Trophoblast cell (in vitro differentiated cells and primary cell): ENCODE measurements around the gene KCNJ18.
"Not testable (repeated sequence)": the region's sequence is repeated elsewhere in the genome, so short reads cannot be mapped to it uniquely, and the experiment has no call there.

Source experiments
- DNase-seq, 2 donors: peaks; one replicate each; pipeline ENCODE4 v3.0.0-alpha.2; 2016
- H2AFZ ChIP-seq: 2 replicates; pipeline ENCODE4 v1.6.1; 2013; ENCODE audit warnings: low read length, moderate library complexity, mild to moderate bottlenecking; ENCODE audit not compliant: insufficient read depth, poor library complexity
- H2AK5ac ChIP-seq: 2 replicates; pipeline ENCODE4 v1.6.1; 2013; ENCODE audit warnings: mild to moderate bottlenecking, low read length
- H2BK120ac ChIP-seq: 2 replicates; pipeline ENCODE4 v1.6.1; 2013; ENCODE audit warnings: low read length, mild to moderate bottlenecking, moderate library complexity; ENCODE audit not compliant: insufficient read depth, poor library complexity
- H2BK12ac ChIP-seq: 2 replicates; pipeline ENCODE4 v1.6.1; 2013; ENCODE audit warnings: mild to moderate bottlenecking, low read length, moderate library complexity
- H2BK5ac ChIP-seq: 2 replicates; pipeline ENCODE4 v1.6.1; 2013; ENCODE audit warnings: low read length, low read depth, moderate library complexity, mild to moderate bottlenecking; ENCODE audit not compliant: poor library complexity
- H3K14ac ChIP-seq: 2 replicates; pipeline ENCODE4 v1.6.1; 2013; ENCODE audit warnings: mild to moderate bottlenecking, low read length
- H3K18ac ChIP-seq: 2 replicates; pipeline ENCODE4 v1.6.1; 2013; ENCODE audit warnings: mild to moderate bottlenecking, low read length
- H3K23ac ChIP-seq: 2 replicates; pipeline ENCODE4 v1.6.1; 2013; ENCODE audit warnings: low read length
- H3K27ac ChIP-seq: 2 replicates; pipeline ENCODE4 v1.5.1; 2013; ENCODE audit warnings: low read depth, mild to moderate bottlenecking, inconsistent platforms, low read length, moderate library complexity
- H3K27me3 ChIP-seq: 2 replicates; pipeline ENCODE4 v1.6.1; 2013; ENCODE audit warnings: inconsistent platforms, mild to moderate bottlenecking, low read length, moderate library complexity; ENCODE audit not compliant: insufficient read depth
- H3K36me3 ChIP-seq, 2 experiments: 1 replicate in 1 of 2; 2 replicates in 1 of 2; pipeline ENCODE4 v1.6.1; 2013; ENCODE audit warnings: low read length in 2 of 2, mild to moderate bottlenecking in 2 of 2, moderate library complexity in 1 of 2; ENCODE audit not compliant: insufficient read depth in 2 of 2, control insufficient read depth in 1 of 2
- H3K4ac ChIP-seq: 2 replicates; pipeline ENCODE4 v1.6.1; 2013; ENCODE audit warnings: low read depth, mild to moderate bottlenecking, low read length, moderate library complexity
- H3K4me1 ChIP-seq, 2 experiments: 1 replicate in 1 of 2; 2 replicates in 1 of 2; pipeline ENCODE4 v1.6.1; 2013; ENCODE audit warnings: low read length in 2 of 2, mild to moderate bottlenecking in 2 of 2, moderate library complexity in 1 of 2; ENCODE audit not compliant: insufficient read depth in 2 of 2, control insufficient read depth in 1 of 2
- H3K4me2 ChIP-seq: 2 replicates; pipeline ENCODE4 v1.6.1; 2013; ENCODE audit warnings: inconsistent platforms, mild to moderate bottlenecking, low read length, moderate library complexity
- H3K4me3 ChIP-seq: 2 replicates; pipeline ENCODE4 v1.5.1; 2013; ENCODE audit warnings: mild to moderate bottlenecking, low read depth, low read length, inconsistent platforms
- H3K79me1 ChIP-seq: one replicate; pipeline ENCODE4 v1.6.1; 2013; ENCODE audit warnings: low read length
- H3K79me2 ChIP-seq: 2 replicates; pipeline ENCODE4 v1.6.1; 2013; ENCODE audit warnings: low read length, mild to moderate bottlenecking; ENCODE audit not compliant: control insufficient read depth, insufficient read depth, poor library complexity
- H3K9ac ChIP-seq: 2 replicates; pipeline ENCODE4 v1.6.1; 2013; ENCODE audit warnings: mild to moderate bottlenecking, low read length
- H3K9me3 ChIP-seq: 2 replicates; pipeline ENCODE4 v1.6.1; 2013; ENCODE audit warnings: low read depth, mild to moderate bottlenecking, control low read depth, inconsistent platforms, low read length; ENCODE audit not compliant: insufficient read depth
- H4K12ac ChIP-seq: 2 replicates; pipeline ENCODE4 v1.6.1; 2013; ENCODE audit warnings: low read depth, mild to moderate bottlenecking, low read length, moderate library complexity
- H4K8ac ChIP-seq: 2 replicates; pipeline ENCODE4 v1.6.1; 2013; ENCODE audit warnings: low read depth, mild to moderate bottlenecking, low read length, moderate library complexity
- H4K91ac ChIP-seq: one replicate; pipeline ENCODE4 v1.6.1; 2013; ENCODE audit warnings: low read depth, mild to moderate bottlenecking, low read length, moderate library complexity
- WGBS: extraction: QIAGEN DNeasy Blood & Tissue Kit; methylation state at CpG from one replicate; pipeline ENCODE4 v1.1.7; 2013; ENCODE audit warnings: missing lambda C conversion rate; ENCODE audit not compliant: insufficient read length, insufficient coverage; ENCODE audit errors: extremely low coverage; 5-methylcytosine and 5-hydroxymethylcytosine counted together

The KCNJ18 gene

DNA sequence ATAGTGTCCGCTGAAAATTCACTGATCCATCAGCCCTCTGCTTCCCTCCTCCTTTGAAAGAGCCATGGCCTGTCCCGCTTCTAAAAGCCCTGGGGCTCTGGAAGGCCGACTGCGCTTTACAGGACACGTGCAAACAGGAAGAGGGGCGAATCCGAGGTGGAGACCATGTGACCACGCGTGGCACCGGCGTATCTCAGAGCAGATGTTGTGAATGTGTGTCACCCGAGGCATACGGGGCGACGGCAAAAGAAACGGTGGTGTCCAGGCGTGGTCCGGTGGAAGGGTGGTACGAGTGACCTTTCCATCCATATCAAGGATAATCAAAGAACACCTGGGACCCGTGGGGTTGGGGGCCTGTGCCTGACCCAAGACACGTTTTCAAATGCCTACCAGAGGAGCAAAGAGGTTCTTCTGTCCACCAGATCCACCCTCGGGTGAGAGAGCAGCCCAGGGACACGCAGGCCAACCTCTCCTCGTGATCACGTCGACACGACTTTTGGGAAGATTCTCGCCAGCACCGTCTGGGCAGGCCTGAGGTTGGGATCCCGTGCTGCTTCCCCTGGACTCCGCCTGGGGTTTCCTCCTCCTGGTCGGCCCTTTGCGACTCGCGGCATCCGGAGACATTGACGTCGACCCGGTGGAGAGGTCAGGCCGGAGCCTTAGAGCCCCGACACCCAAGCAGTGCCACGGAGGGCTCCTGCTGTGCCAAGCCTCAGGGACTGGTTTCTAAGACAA is 7.1 kb upstream of the KCNJ18 start:
- not testable (repeated sequence) for H4K12ac ChIP-seq, H2BK12ac ChIP-seq, H3K27ac ChIP-seq, H3K79me1 ChIP-seq, H3K4me3 ChIP-seq, H3K27me3 ChIP-seq, H3K14ac ChIP-seq, DNase-seq, H2BK5ac ChIP-seq, H2AK5ac ChIP-seq, H3K4me1 ChIP-seq, H3K4ac ChIP-seq, H3K4me2 ChIP-seq, H3K79me2 ChIP-seq, H4K91ac ChIP-seq, H3K18ac ChIP-seq, H3K23ac ChIP-seq, H4K8ac ChIP-seq, H2BK120ac ChIP-seq, H2AFZ ChIP-seq, H3K36me3 ChIP-seq, H3K9ac ChIP-seq
- H3K9me3 ChIP-seq, result peaks cover 58% of the 10 kb centered on the region
- WGBS, result no CpG with 5 or more reads among the region's 42 CpGs

DNA sequence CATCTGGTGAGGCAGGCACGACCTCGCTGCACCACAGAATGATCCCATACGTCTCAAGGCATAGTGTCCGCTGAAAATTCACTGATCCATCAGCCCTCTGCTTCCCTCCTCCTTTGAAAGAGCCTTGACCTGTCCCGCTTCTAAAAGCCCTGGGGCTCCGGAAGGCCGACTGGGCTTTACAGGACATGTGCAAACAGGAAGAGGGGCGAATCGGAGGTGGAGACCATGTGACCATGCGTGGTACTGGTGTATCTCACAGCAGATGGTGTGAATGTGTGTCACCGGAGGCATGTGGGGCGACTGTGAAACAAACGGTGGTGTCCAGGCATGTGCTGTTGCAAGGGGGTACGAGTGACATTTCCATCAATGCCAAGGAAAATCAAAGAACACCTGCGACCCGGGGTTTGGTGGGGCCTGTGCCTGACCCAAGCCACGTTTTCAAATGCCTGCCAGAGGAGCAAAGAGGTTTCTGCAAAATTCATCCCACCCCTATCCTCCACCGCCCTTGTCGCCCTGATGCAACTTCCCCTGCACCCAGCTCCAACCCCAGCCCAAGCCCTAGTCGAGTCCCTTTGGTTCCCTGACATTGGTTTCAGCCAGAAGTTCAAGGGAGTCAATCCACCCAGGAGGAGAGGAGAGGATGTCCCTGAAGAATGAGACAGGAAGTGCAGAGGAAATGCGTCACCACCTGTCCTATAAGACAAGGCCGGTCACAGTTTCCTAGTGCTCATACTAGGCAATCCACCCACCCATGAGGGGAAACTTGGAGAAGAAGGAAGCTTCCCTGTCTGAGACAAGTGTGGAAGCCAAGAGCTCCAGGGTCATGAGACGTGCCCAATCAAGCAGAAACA is 5.9 kb upstream of the KCNJ18 start:
- Histone ChIP-seq H3K36me3 (no peaks in the 10 kb centered on the region), H3K23ac (no peak overlapping the region), H2AK5ac (no peak overlapping the region), H3K27ac (no peak overlapping the region), H2BK120ac (no peak overlapping the region), H3K27me3 (no peaks in the 10 kb centered on the region), H3K9me3 (peaks cover 55% of the 10 kb centered on the region), H3K79me1 (no peaks in the 10 kb centered on the region), H3K4me2 (no peak overlapping the region), H4K8ac (no peak overlapping the region), H3K4ac (no peak overlapping the region), H4K12ac (no peak overlapping the region), H2BK5ac (no peak overlapping the region), H3K79me2 (no peaks in the 10 kb centered on the region), H3K18ac (no peak overlapping the region), H3K4me1 (no peaks in the 10 kb centered on the region), H4K91ac (no peak overlapping the region), H3K4me3 (no peak overlapping the region), H2AFZ (no peak overlapping the region), H3K14ac (no peak overlapping the region), H3K9ac (no peak overlapping the region), H2BK12ac (no peak overlapping the region)
- no CpG with 5 or more reads among the region's 23 CpGs for WGBS
- DNase-seq, result no peak

- Histone ChIP-seq H2BK12ac (no peak overlapping the region), H4K8ac (no peak overlapping the region), H3K4me2 (no peak overlapping the region), H2AK5ac (no peak overlapping the region), H3K79me2 (no peaks in the 10 kb centered on the region), H3K27me3 (no peaks in the 10 kb centered on the region), H4K91ac (no peak overlapping the region), H3K4me3 (no peak overlapping the region), H2AFZ (no peak overlapping the region), H3K23ac (no peak overlapping the region), H2BK5ac (no peak overlapping the region), H3K4me1 (no peaks in the 10 kb centered on the region), H3K14ac (no peak overlapping the region), H3K18ac (no peak overlapping the region), H3K9me3 (peaks cover 52% of the 10 kb centered on the region), H3K4ac (no peak overlapping the region), H3K27ac (no peak overlapping the region), H3K79me1 (no peaks in the 10 kb centered on the region), H3K9ac (no peak overlapping the region), H3K36me3 (no peaks in the 10 kb centered on the region), H2BK120ac (no peak overlapping the region), H4K12ac (no peak overlapping the region)
- DNase-seq, result no peak
- no CpG with 5 or more reads among the region's 19 CpGs for WGBS
Measured at GRCh38 chr17:21687136-21687953, 5.0 kb upstream of the KCNJ18 start.

DNA sequence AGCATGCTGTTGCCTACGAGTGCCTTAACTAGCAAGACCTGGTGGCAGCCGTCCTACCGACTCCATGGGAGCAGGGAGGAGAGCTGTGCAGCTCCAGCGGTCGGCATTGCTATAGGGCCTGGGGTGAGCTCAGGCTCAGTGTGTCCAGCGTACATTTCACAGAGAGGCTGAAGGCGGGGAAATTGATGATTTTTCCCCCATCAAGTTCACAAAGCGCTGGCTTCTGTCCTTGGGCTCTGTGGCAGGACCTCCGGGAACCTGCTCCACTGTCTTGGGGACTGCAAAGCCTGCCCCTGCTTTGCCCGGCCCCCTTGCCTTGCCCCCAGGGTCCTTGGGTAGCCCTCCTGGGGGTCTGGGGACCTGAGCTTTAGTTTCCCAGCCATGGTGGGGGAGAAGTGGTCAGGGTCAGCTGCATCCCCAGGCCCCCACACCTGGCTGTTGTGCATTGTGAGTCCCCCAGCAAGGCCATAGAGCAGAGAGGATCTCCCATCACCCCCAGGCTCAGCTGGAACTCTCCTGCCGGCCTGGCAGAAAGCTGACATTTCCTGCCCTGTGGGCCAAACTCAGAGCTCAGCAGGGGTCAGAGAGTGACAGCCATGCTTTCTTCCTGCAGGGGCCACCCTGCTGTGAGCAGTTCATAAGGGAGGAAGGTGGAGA is 3.9 kb upstream of the KCNJ18 start:
- H3K14ac ChIP-seq, result no peak overlapping the region
- H3K9me3 ChIP-seq, result peaks cover 62% of the 10 kb centered on the region
- no peaks in the 10 kb centered on the region for H3K4me1 ChIP-seq
- no peak overlapping the region for H3K23ac ChIP-seq
- no peak overlapping the region for H3K4me3 ChIP-seq
- H3K9ac ChIP-seq, result no peak overlapping the region
- H2BK120ac ChIP-seq, result no peak overlapping the region
- H3K18ac ChIP-seq, result no peak overlapping the region
- H3K4me2 ChIP-seq, result no peak overlapping the region
- no peaks in the 10 kb centered on the region for H3K79me1 ChIP-seq
- no peak for DNase-seq
- no peak overlapping the region for H2AK5ac ChIP-seq
- no CpG with 5 or more reads among the region's 11 CpGs for WGBS
- no peak overlapping the region for H4K12ac ChIP-seq
- no peak overlapping the region for H3K4ac ChIP-seq
- no peaks in the 10 kb centered on the region for H3K79me2 ChIP-seq
- H4K8ac ChIP-seq, result no peak overlapping the region
- no peak overlapping the region for H2AFZ ChIP-seq
- no peak overlapping the region for H3K27ac ChIP-seq
- no peaks in the 10 kb centered on the region for H3K27me3 ChIP-seq
- H2BK5ac ChIP-seq, result no peak overlapping the region
- no peak overlapping the region for H2BK12ac ChIP-seq
- no peaks in the 10 kb centered on the region for H3K36me3 ChIP-seq
- no peak overlapping the region for H4K91ac ChIP-seq
